ENCODE results near the gene PTPRC.

The PTPRC gene

DNA sequence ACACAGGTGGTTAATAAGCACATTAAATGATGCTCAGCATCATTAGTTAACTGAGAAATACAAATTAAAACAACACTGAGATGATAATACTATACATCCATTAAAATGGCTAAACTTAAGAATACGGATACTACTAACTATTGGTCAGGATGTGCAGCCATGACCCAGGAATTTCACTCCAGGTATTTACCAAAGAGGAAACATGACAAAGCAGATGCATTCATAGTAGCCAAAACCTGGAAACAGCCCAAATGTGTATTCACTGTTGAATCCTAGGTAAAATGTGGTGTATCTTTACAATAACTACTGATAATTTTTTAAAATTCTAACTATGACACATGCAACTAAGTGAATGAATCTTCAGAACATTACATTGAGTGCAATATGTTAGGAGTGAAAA is 73.0 kb downstream of the PTPRC start:
- DNase-seq, result no peak

GRCh38 chr1:198713081-198713480 is 74.2 kb downstream of the PTPRC start:
- DNase-seq, result no peak

- no peak for DNase-seq
Measured at GRCh38 chr1:198714271-198714670, 75.4 kb downstream of the PTPRC start.

DNA sequence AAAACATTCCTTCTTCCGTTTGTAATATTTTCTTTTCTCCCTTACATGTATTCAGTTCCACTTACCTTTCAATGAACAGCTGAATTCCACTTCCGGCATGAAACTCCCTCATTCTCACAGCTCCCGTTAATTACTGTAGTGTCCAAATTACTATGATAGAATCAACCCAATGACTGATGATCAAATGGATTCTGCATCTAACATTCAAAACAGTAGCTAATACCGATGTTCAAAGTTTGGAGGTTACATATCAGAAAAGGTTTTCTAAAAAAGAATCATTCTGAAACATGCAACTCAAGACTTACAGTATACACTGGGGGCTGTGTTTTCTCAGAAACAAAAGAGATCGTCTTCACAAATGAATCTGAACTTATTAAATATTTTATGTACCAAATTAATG is 77.2 kb downstream of the PTPRC start:
- DNase-seq, result no peak

DNA sequence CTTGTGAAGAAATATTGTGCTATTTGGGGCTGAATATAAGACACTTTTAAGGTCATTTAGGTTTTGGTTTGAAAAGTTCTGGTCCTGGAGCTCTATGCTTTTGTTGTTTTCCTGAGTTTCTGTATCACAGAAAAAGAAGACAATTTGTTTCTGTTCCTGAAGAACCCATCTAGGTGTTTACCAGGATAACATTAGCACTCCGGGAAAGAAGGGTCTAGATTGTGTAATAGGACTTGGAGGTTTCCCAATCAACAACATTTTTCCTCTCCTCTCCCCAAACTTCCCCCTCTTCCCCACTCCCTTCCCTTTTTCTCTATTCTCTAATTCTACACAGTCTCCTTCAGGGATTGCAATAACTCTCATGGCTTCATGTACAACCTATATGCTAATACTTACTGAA is 78.7 kb downstream of the PTPRC start:
- DNase-seq, result no peak

DNA sequence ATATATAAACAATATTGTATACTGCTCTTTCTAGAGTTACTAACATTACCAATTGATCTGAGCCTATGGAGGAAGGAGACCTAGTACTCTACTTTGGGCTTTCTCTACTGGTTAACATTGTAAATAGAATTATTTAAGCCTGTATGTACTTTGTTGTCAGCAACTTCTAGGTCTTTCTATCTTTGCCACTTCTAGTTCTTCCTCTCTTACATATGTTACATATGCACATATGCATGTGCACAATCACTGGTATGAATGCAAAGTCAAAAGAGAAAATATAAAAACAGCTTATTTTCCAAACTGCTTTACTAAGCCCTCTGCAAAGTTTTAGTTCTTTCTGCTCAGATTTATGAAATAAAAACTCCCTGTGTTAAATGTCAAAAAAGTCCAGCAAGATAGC is 84.3 kb downstream of the PTPRC start:
- no peak for DNase-seq

DNA sequence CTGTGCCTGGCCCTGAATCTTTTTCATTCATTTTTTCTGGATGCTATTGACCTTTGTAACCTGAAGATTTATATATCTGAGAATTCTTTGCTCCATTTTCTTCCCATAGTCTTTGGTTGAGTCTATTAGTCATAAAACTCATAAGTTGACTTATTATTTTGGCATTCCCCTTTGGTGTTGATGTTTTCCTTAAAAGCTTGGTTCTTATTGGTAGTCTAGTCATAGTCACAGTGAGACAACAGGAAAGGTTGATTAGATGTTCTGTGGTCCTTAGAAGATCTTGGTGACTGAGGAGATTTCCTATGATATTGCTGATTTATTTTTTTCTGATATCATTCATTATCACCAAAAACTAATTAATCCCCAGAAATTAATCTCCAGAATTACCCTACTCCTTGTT is 86.2 kb downstream of the PTPRC start:
- DNase-seq, result no peak

GRCh38 chr1:198726455-198726854 is 87.6 kb downstream of the PTPRC start:
- DNase-seq, result no peak

- no peak for DNase-seq
Measured at GRCh38 chr1:198729195-198729863, 90.5 kb downstream of the PTPRC start.

- no peak for DNase-seq
Measured at GRCh38 chr1:198730952-198731351, 92.1 kb downstream of the PTPRC start.

DNA sequence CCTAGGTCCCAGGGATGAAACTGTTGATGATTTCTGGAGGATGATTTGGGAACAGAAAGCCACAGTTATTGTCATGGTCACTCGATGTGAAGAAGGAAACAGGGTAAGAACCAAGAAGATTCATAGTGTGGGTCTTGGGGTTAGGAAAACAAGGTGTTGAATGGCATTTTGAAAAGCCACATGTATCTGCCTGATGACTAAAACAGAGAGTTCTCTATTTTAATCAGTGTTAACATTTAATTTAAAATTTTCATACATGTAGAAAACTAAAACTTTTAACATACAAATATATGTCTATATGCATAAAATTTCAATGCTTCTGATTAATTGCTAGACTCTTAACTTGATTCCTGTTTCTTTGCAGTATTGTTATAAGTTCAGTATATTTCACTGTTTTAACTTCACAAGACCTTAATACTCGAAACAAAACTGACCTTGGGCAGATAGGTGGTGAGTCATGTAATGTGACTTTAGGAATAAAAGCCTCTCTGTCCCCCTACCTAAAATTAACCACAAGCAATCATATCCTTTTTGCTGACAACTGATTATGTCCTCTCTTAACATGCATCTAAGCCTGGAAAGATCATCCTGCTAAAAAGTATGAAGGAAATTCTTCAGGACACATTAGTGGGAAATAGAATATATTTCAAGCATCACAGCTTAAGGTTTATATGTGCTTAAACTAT is 95.6 kb downstream of the PTPRC start:
- DNase-seq, result no peak

DNA sequence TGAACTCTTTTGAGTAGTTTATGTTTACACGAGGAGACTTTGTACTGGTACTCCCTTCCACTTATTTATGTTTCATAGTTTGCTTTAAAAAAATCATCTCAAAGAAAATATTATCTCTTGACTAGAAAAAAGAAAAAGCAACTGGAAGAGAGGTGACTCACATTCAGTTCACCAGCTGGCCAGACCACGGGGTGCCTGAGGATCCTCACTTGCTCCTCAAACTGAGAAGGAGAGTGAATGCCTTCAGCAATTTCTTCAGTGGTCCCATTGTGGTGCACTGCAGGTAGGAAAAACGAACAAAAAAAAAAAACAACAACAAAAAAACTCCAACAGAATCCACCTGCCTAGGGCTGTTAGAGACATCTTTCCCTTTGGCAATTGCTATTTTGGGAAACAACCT is 102.9 kb downstream of the PTPRC start:
- no peak for DNase-seq

DNA sequence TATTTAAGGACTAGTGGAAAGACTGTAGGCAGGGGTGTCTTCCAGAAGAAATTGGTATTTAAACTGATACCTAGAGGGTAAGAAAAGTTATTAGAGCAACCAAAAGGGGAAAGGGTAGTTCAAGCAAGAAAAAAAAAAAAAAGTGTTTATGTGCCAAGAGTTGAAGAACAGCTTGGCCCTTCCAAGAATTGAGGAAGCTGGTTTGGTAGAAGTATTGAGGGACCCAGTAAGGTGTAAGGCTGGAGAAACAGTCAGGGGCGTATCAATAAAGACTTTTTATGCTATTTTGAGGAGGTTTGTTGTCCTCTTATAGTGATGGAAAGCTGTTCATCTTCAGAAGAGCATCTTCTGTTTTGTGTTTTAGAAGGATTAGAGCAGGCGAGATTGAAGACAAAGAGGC is 108.3 kb downstream of the PTPRC start:
- DNase-seq, result no peak

DNA sequence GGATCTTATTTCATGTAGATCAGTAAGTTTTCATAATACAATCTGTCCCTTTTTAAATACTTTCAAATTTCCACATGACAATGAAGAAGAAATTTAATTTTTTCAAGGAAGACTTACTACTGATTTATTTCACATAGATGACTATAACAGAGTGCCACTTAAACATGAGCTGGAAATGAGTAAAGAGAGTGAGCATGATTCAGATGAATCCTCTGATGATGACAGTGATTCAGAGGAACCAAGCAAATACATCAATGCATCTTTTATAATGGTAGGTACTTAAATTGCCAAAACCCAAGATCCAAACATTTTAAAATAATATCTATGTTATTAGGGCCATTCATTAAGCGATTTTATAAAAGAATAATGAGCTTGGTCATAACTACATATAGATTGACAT is 110.4 kb downstream of the PTPRC start:
- no peak for DNase-seq

DNA sequence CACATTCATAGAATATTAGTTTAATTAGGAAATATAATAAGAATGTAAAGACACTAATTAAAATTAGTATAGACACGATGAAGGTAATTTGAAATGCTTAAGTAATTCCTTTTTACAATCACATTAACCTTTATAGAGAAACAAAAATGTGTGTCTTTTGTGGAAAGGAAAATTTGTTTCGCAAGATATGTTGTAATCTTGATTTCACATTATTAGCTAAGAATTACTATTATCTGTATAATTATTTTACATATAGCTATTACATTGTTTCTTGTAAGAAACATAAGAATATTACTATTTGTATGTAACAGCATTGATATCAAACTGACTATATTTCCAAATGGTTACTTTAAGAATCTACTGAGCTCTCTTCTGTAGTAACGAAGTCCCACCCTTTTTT is 111.2 kb downstream of the PTPRC start:
- no peak for DNase-seq

DNA sequence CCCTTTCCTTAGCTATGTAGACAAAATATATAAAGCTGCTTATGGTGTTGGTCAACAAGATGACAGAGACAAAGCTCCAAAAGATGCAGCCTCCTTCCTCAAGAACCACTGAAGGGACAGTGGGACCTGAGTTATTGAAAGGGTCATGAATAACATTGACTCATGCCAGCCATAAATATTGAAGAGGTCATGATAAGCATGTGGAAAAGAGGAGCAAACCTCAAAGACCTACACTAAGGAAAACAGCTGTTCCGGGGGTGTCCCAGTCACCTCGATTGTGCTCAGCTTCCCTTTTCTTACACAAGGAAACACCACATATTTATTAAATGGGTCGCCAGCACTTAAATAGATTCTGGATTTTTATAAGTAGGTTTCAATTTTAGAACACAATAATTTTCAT is 112.9 kb downstream of the PTPRC start:
- DNase-seq, result no peak

DNA sequence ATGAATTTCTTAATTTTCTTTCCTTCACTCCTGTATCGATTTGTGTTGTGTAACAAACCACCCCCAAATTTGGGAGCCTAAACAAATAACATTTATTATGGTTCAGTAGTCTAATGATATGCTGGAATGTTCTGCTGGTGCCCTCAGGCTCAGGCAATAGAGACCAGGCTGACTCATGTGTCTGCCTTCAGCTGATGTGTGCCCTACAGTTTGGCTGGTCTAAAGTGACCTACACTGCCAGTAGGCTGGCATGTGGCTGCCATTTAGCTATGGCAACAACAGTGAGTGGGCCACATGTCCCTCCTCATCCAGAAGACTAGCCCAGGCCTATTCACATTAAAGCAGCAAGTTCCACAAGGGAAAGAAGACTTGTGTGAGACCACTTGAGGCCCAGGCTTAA is 115.8 kb downstream of the PTPRC start:
- DNase-seq, result no peak

GRCh38 chr1:198755715-198756114 is 116.9 kb downstream of the PTPRC start:
- DNase-seq, result no peak

- DNase-seq, result no peak
Measured at GRCh38 chr1:198756470-198756869, 117.6 kb downstream of the PTPRC start.

DNA sequence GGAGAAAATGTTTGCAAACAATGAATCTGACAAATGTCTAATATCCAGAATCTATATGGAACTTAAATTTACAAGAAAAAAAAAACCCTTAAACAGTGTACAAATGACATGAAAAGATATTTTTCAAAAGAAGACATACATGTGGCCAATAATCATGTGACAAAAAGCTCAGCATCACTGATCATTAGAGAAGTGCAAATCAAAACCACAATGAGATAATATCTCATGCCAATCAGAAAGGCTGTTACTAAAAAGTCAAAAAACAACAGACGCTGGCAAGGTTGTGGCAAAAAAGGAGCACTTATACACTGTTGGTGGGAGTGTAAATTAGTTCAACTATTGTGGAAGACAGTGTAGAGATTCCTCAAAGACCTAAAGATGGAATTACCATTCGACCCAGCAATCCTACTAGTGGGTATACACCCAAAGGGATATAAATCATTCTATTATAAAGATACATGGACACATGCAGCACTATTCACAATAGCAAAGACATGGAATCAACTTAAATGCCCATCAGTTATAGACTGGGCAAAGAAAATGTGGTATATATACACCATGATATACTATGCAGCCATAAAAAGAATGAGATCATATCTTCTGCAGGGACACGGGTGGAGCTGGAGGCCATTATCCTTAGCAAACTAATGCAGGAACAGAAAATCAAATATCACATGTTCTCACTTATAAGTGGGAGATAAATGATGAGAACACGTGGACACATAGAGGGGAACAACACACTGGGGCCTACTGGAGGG is 123.2 kb downstream of the PTPRC start:
- DNase-seq, result no peak

DNA sequence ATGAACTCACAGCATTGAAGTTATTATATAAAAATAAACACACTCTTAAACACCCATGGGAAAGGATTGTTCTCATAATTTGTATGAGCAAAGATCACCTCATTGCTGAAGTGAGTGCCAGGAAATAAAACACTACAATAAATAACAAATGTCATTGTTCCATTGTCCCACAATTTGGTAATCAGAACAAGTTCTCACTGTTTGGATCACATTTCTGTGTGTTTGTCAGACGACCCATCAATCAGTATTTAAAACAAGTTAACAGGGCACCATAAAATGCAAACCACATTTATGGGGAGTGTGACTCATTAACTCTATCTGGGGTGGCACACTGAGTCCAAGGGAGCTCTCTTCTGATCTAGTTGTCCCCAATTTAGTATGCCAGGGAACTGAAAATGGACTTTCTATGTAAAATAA is 124.5 kb downstream of the PTPRC start:
- no peak for DNase-seq

DNA sequence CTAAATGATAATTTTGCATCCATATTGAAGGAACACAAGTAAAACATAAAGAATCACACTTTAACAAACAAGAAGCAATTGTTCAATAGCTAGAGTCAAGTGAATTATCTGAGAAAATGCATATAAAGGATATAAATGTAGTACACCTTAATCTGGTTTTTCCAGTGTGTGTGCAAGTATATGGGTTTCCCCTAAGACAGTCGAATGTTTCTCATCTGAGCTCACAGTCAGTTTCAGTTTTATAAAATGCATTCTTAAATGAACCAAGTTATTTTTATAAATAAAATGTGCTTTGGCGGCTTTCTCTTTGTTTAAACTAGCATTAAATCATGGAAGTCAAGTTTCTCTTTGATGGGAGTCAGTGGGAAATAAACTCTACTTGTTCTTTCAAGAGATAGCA is 125.9 kb downstream of the PTPRC start:
- no peak for DNase-seq

DNA sequence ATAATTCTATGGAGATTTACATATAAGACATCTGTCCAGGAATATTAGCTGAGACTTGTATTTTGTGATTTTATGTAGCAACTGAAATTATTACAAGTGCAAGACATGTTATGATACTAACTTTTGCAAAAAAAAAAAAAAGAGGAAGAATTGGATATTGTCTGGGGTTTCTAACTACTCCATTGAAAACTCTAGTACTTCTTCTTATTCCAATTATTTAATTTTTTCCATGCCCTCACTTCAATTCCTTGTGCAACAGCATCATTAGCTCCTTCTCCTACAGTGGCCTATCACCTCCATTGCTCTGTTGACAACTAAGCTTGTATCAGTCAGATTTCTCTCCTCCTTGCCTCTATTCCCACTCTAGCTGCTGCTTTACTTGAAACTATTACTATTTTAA is 126.6 kb downstream of the PTPRC start:
- DNase-seq, result no peak

GRCh38 chr1:198771563-198772153 is 132.8 kb downstream of the PTPRC start:
- DNase-seq, result no peak
